GM12878 (cell line): Measurements from ENCODE around the gene FAM76B. TPM values are rescaled to one million over a fixed set of nuclear protein-coding genes. Genes with fewer than 3 reads are reported as not detected.

Experiments used
- ATAC-seq: fragments of 200-7000 bp; cut with Tn5 transposase; 3 replicates; pipeline ENCODE4 v1.9.1; 2020; ENCODE audit warnings: mild to moderate bottlenecking, moderate library complexity
- BruUV-seq: library from RNA; stranded (reverse); fragments of 400-500 nt; replicated peaks from 2 replicates; lab custom pipeline; 2021; lab: Mats Ljungman, UMichigan
- CTCF ChIA-PET: fragments of 300-600 bp; sonication (Branson Sonifier 250); formaldehyde crosslinking; extraction: SDS; loops from one replicate; lab custom pipeline; 2021; ENCODE audit warnings: inconsistent platforms; lab: Yijun Ruan, JAX
- POLR2A ChIA-PET: fragments of 350-600 bp; formaldehyde crosslinking; extraction: SDS; loops from one replicate; lab custom pipeline; 2021; ENCODE audit warnings: inconsistent platforms; lab: Charles Lee
- RAD21 ChIA-PET: fragments of 300-600 bp; sonication (Branson Sonifier 250); formaldehyde crosslinking; loops from one replicate; lab custom pipeline; 2023; ENCODE audit warnings: antibody characterized with exemption; ENCODE audit not compliant: unreplicated experiment; lab: Charles Lee
- SMC1A ChIA-PET: fragments of 300-600 bp; sonication (Branson Sonifier 250); formaldehyde crosslinking; loops from one replicate; lab custom pipeline; 2023; ENCODE audit not compliant: unreplicated experiment, uncharacterized antibody; lab: Charles Lee
- DNase-seq: peaks from one replicate; pipeline ENCODE4 v3.0.0-alpha.2; 2011; ENCODE audit warnings: low read depth, low spot score
- FAIRE-seq: peaks from 3 replicates; lab custom pipeline; 2011; peaks lifted over from hg19 to GRCh38; lab: Jason Lieb, UNC
- H2AFZ ChIP-seq: 2 replicates; pipeline ENCODE4 v1.6.0; 2011; ENCODE audit warnings: low read depth, low read length, control low read depth; ENCODE audit not compliant: control insufficient read depth
- H3K27ac ChIP-seq: 2 replicates; pipeline ENCODE4 v1.5.1; 2011; ENCODE audit warnings: control low read depth; ENCODE audit not compliant: control insufficient read depth, insufficient read depth
- H3K27me3 ChIP-seq, 2 experiments: replicated peaks in 1 of 2; 2 replicates each; pipeline versions ENCODE4 v1.6.0 to v1.6.1; 2011; ENCODE audit warnings: low read length in 1 of 2; ENCODE audit not compliant: control insufficient read depth in 2 of 2, insufficient read depth in 2 of 2
- H3K36me3 ChIP-seq, 2 experiments: 2 replicates each; pipeline ENCODE4 v1.5.1; 2011; ENCODE audit warnings: low read length in 1 of 2; ENCODE audit not compliant: control insufficient read depth in 2 of 2, insufficient read depth in 2 of 2
- H3K4me1 ChIP-seq: 2 replicates; pipeline ENCODE4 v1.6.1; 2011; ENCODE audit warnings: mild to moderate bottlenecking, low read length, moderate library complexity, mixed read lengths; ENCODE audit not compliant: control insufficient read depth, insufficient read depth
- H3K4me2 ChIP-seq: 2 replicates; pipeline ENCODE4 v1.6.0; 2011; ENCODE audit warnings: control low read depth; ENCODE audit not compliant: control insufficient read depth, insufficient read depth
- H3K4me3 ChIP-seq: fragments of 200-600 bp; sonication (generic); 2 replicates; pipeline ENCODE4 v1.5.1; 2016
- H3K79me2 ChIP-seq: 2 replicates; pipeline ENCODE4 v1.6.0; 2011; ENCODE audit warnings: low read length; ENCODE audit not compliant: control insufficient read depth, insufficient read depth
- H3K9ac ChIP-seq: 2 replicates; pipeline ENCODE4 v1.8.0; 2011; ENCODE audit warnings: low read length, control low read depth, mixed read lengths; ENCODE audit not compliant: control insufficient read depth, insufficient read depth
- H3K9me3 ChIP-seq: replicated peaks from 3 replicates; pipeline ENCODE4 v1.5.1; 2011; ENCODE audit warnings: mild to moderate bottlenecking, low read length; ENCODE audit not compliant: control insufficient read depth, insufficient read depth
- H4K20me1 ChIP-seq: 2 replicates; pipeline ENCODE4 v1.6.0; 2011; ENCODE audit not compliant: control insufficient read depth, insufficient read depth
- SMARCA5 ChIP-seq: fragments of 450-650 bp; IDR thresholded peaks from 2 replicates; pipeline ENCODE4 v1.6.1; 2017; ENCODE audit warnings: mild to moderate bottlenecking
- WGBS: methylation state at CpG from one replicate; pipeline ENCODE4 v1.1.6; 2016; ENCODE audit warnings: low lambda C conversion rate; ENCODE audit not compliant: insufficient replicate concordance, insufficient coverage; ENCODE audit errors: missing lambda C conversion rate; 5-methylcytosine and 5-hydroxymethylcytosine counted together
- in situ Hi-C: fragments of 300-500 bp; cut with MboI; formaldehyde crosslinking; loops from 9 replicates; pipeline ENCODE4 v1.14.3; 2018; ENCODE audit warnings: mixed read lengths
- intact Hi-C: fragments of 100-400 bp; cut with micrococcal nuclease; formaldehyde crosslinking; loops from one replicate; pipeline ENCODE4 v1.14.2; 2022; ENCODE audit not compliant: unreplicated experiment
- polyA plus RNA-seq, 11 experiments: library from polyadenylated mRNA; depleted of rRNA in 4 of 11; unstranded in 6 of 11; stranded (reverse) in 5 of 11; fragments of >200 nt; fragmentation: Nextera tagmentation in 4 of 11; fragmentation: Illumina TruSeq in 1 of 11; extraction: Ambion mirVana in 4 of 11; extraction: Trizol in 1 of 11; gene quantifications; 1 replicate in 1 of 11; 2 replicates in 10 of 11; pipeline versions ENCODE4 v1.2.1 to v1.2.3, GENCODE V29; 2011 to 2016; ENCODE audit warnings: inconsistent platforms in 2 of 11, missing spikeins in 2 of 11, low read depth in 1 of 11
- total RNA-seq, 4 experiments: library from RNA; depleted of rRNA in 3 of 4; stranded (reverse); fragments of >200 nt in 3 of 4; fragmentation: Illumina TruSeq in 1 of 4; extraction: Trizol in 1 of 4; gene quantifications; 2 replicates each; pipeline versions ENCODE4 v1.2.1 to v1.2.3, GENCODE V29; 2013 to 2021
- TF ChIP-seq, protein P1 (sequence below): fragments of 450-650 bp; IDR thresholded peaks from 2 replicates; pipeline ENCODE4 v1.6.1; 2018; ENCODE audit warnings: borderline replicate concordance, mild to moderate bottlenecking; ENCODE audit not compliant: partially characterized antibody
- TF ChIP-seq, protein P2 (sequence below): IDR thresholded peaks from 2 replicates; pipeline ENCODE4 v1.6.1; 2012; ENCODE audit warnings: low read length, inconsistent platforms

FAM76B gene
- total and polyA plus RNA-seq, 10 of the 15 experiments (the other 5 are each of a cell fraction or from before 2014, with no cell fraction given), result 13.5 to 56.8 (median 28.4) TPM

DNA sequence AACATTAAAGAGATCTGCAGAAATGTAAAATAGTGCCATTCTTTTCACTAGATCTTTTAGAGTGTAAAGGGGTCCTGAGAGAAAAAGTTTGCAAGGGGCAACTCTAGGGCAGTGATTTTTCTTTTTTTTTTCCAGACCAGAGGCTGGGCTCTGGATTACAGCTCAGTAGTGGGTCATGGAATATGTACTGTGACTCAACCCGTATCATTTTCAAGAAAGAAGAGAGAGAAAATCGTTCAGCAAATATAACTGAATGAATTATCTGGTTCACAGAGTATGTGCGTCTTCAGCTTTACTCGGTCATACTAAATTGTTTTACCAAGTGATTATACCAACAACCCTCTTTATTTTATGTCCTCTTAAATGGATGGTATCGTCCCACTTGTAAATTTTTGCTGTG is 4.5 kb upstream of the FAM76B start:
- intact Hi-C loops, result loop anchor here (5.0 kb wide), 2 partner anchors 128 to 633 kb away; partner anchors contain the start of gene MTMR2
- RAD21 ChIA-PET, result no interaction called here
- SMC1A ChIA-PET, result interaction anchor here (0.6 to 1.4 kb wide), 5 partner anchors 18 to 261 kb away, joined by 3 read pairs; no protein-coding TSS in a partner anchor
- no peaks in the 10 kb centered on the region for H3K9me3 ChIP-seq
- BruUV-seq, result no TSS peak
- H3K9ac ChIP-seq, result no peak overlapping the region
- H3K4me2 ChIP-seq, result peak overlapping the region; percentile 17; the same call in 1 of the 2 replicates
- POLR2A ChIA-PET, result interaction anchor here (0.6 to 1.5 kb wide), 2 partner anchors 61 to 642 kb away, joined by 3 to 5 read pairs; no protein-coding TSS in a partner anchor
- 0 out of 2 replicates have a peak, but pooled peaks cover 3% of the 10 kb centered on the region for H3K4me1 ChIP-seq
- 0 out of 2 replicates have a peak overlapping the region, but pooled peaks have one; percentile 41 for H3K4me3 ChIP-seq
- no peak for TF ChIP-seq SMARCA5
- TF ChIP-seq, protein P1, sequence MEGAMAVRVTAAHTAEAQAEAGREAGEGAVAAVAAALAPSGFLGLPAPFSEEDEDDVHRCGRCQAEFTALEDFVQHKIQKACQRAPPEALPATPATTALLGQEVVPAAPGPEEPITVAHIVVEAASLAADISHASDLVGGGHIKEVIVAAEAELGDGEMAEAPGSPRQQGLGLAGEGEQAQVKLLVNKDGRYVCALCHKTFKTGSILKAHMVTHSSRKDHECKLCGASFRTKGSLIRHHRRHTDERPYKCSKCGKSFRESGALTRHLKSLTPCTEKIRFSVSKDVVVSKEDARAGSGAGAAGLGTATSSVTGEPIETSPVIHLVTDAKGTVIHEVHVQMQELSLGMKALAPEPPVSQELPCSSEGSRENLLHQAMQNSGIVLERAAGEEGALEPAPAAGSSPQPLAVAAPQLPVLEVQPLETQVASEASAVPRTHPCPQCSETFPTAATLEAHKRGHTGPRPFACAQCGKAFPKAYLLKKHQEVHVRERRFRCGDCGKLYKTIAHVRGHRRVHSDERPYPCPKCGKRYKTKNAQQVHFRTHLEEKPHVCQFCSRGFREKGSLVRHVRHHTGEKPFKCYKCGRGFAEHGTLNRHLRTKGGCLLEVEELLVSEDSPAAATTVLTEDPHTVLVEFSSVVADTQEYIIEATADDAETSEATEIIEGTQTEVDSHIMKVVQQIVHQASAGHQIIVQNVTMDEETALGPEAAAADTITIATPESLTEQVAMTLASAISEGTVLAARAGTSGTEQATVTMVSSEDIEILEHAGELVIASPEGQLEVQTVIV, result no peak
- TF ChIP-seq, protein P2, sequence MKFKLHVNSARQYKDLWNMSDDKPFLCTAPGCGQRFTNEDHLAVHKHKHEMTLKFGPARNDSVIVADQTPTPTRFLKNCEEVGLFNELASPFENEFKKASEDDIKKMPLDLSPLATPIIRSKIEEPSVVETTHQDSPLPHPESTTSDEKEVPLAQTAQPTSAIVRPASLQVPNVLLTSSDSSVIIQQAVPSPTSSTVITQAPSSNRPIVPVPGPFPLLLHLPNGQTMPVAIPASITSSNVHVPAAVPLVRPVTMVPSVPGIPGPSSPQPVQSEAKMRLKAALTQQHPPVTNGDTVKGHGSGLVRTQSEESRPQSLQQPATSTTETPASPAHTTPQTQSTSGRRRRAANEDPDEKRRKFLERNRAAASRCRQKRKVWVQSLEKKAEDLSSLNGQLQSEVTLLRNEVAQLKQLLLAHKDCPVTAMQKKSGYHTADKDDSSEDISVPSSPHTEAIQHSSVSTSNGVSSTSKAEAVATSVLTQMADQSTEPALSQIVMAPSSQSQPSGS, result no peak
- TF ChIP-seq, all 136 proteins: peak for 0
- in situ Hi-C loops, result loop anchor here (5.0 kb wide), 1 partner anchor 593 kb away; the partner anchor contains the start of gene CCDC82
- 99% methylated on average over 5 of the region's 5 CpGs for WGBS
- Histone ChIP-seq H3K27ac (no peak overlapping the region), H3K36me3 (no peaks in the 10 kb centered on the region; a peak in 1 of 4 replicates), H4K20me1 (no peaks in the 10 kb centered on the region), H3K27me3 (no peaks in the 10 kb centered on the region), H2AFZ (no peak overlapping the region), H3K79me2 (peaks cover 74% of the 10 kb centered on the region)
- CTCF ChIA-PET, result no interaction called here
- FAIRE-seq (no peak), ATAC-seq (no peak), DNase-seq (no peak)
